Loucy (cell line): ENCODE data around the gene RET.

ENCODE experiments used
- H2AFZ ChIP-seq: fragments of 200-600 bp; sonication (generic); 2 replicates; pipeline ENCODE4 v1.6.0; 2016; ENCODE audit warnings: antibody characterized with exemption, mild to moderate bottlenecking, low read length, moderate library complexity
- H3F3A ChIP-seq: fragments of 200-600 bp; 2 replicates; pipeline ENCODE4 v1.6.0; 2016; ENCODE audit warnings: antibody characterized with exemption, low read depth, mild to moderate bottlenecking
- H3K27me3 ChIP-seq: fragments of 200-600 bp; sonication (generic); 2 replicates; pipeline ENCODE4 v1.6.1; 2014; ENCODE audit warnings: low read length, mild to moderate bottlenecking; ENCODE audit not compliant: insufficient read depth, poor library complexity, severe bottlenecking
- H3K36me3 ChIP-seq: fragments of 200-600 bp; sonication (generic); 2 replicates; pipeline ENCODE4 v1.6.1; 2016; ENCODE audit warnings: low read length; ENCODE audit not compliant: insufficient read depth
- H3K4me1 ChIP-seq: fragments of 200-600 bp; sonication (generic); 2 replicates; pipeline ENCODE4 v1.5.1; 2014; ENCODE audit warnings: low read length, mild to moderate bottlenecking; ENCODE audit not compliant: insufficient read depth, poor library complexity, severe bottlenecking
- H3K4me2 ChIP-seq: fragments of 200-600 bp; sonication (generic); 2 replicates; pipeline ENCODE4 v1.6.0; 2014; ENCODE audit warnings: antibody characterized with exemption, low read length, low read depth, mild to moderate bottlenecking; ENCODE audit not compliant: poor library complexity, severe bottlenecking
- H3K4me3 ChIP-seq: fragments of 200-600 bp; sonication (generic); 2 replicates; pipeline ENCODE4 v1.5.1; 2014; ENCODE audit warnings: low read length, mild to moderate bottlenecking, mixed read lengths; ENCODE audit not compliant: poor library complexity, severe bottlenecking
- H3K79me2 ChIP-seq: fragments of 200-600 bp; sonication (generic); 2 replicates; pipeline ENCODE4 v1.6.1; 2014; ENCODE audit warnings: low read length; ENCODE audit not compliant: insufficient read depth
- H3K9ac ChIP-seq: fragments of 200-600 bp; sonication (generic); 2 replicates; pipeline ENCODE4 v1.6.0; 2014; ENCODE audit warnings: mild to moderate bottlenecking, low read depth, low read length, moderate library complexity; ENCODE audit not compliant: poor library complexity, severe bottlenecking
- H3K9me2 ChIP-seq: fragments of 200-600 bp; sonication (generic); replicated peaks from 2 replicates; pipeline ENCODE4 v1.6.1; 2016; ENCODE audit warnings: low read depth, low read length, mixed read lengths
- H3K9me3 ChIP-seq: fragments of 200-600 bp; sonication (generic); 2 replicates; pipeline ENCODE4 v1.6.1; 2014; ENCODE audit warnings: mild to moderate bottlenecking, antibody characterized with exemption, low read length, low read depth; ENCODE audit not compliant: insufficient read depth
- H4K20me1 ChIP-seq: fragments of 200-600 bp; sonication (generic); 2 replicates; pipeline ENCODE4 v1.6.0; 2014; ENCODE audit warnings: antibody characterized with exemption, low read length, mild to moderate bottlenecking; ENCODE audit not compliant: insufficient read depth, poor library complexity, severe bottlenecking
- EZH2phosphoT487 ChIP-seq: fragments of 200-600 bp; IDR thresholded peaks from 2 replicates; pipeline ENCODE4 v1.6.1; 2018; ENCODE audit warnings: antibody characterized with exemption, mild to moderate bottlenecking, moderate library complexity, borderline replicate concordance
- TF ChIP-seq, protein P1 (sequence below): fragments of 200-600 bp; sonication (generic); conservative IDR thresholded peaks from 2 replicates; pipeline ENCODE4 v1.5.1; 2014; ENCODE audit warnings: mild to moderate bottlenecking, antibody characterized with exemption, low read length

The RET gene

DNA sequence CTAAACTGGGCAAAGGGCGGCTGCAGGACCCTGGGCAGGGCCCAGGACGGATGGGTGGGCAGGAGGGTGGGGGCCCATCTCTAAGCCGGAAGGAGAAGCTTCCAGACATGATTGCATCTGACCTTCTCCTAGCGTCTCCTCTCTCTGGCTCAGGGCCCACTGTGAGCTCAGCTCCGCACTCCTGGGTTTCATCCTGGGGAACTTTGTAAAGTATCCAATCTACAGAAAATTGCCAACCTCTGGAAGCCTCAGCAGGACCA, 8.8 kb upstream of the RET start:
- no peaks in the 10 kb centered on the region for H4K20me1 ChIP-seq
- H3F3A ChIP-seq: no peaks in the 10 kb centered on the region
- TF ChIP-seq, protein P1, sequence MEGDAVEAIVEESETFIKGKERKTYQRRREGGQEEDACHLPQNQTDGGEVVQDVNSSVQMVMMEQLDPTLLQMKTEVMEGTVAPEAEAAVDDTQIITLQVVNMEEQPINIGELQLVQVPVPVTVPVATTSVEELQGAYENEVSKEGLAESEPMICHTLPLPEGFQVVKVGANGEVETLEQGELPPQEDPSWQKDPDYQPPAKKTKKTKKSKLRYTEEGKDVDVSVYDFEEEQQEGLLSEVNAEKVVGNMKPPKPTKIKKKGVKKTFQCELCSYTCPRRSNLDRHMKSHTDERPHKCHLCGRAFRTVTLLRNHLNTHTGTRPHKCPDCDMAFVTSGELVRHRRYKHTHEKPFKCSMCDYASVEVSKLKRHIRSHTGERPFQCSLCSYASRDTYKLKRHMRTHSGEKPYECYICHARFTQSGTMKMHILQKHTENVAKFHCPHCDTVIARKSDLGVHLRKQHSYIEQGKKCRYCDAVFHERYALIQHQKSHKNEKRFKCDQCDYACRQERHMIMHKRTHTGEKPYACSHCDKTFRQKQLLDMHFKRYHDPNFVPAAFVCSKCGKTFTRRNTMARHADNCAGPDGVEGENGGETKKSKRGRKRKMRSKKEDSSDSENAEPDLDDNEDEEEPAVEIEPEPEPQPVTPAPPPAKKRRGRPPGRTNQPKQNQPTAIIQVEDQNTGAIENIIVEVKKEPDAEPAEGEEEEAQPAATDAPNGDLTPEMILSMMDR: no peak
- no peak for TF ChIP-seq EZH2phosphoT487
- H2AFZ ChIP-seq: no peak overlapping the region
- H3K4me3 ChIP-seq: no peak overlapping the region
- H3K9ac ChIP-seq: no peak overlapping the region
- no peaks in the 10 kb centered on the region for H3K36me3 ChIP-seq
- no peak overlapping the region for H3K4me2 ChIP-seq
- H3K79me2 ChIP-seq: no peaks in the 10 kb centered on the region
- H3K27me3 ChIP-seq: no peaks in the 10 kb centered on the region
- H3K4me1 ChIP-seq: no peaks in the 10 kb centered on the region
- H3K9me2 ChIP-seq: no peaks in the 10 kb centered on the region
- H3K9me3 ChIP-seq: no peaks in the 10 kb centered on the region

DNA sequence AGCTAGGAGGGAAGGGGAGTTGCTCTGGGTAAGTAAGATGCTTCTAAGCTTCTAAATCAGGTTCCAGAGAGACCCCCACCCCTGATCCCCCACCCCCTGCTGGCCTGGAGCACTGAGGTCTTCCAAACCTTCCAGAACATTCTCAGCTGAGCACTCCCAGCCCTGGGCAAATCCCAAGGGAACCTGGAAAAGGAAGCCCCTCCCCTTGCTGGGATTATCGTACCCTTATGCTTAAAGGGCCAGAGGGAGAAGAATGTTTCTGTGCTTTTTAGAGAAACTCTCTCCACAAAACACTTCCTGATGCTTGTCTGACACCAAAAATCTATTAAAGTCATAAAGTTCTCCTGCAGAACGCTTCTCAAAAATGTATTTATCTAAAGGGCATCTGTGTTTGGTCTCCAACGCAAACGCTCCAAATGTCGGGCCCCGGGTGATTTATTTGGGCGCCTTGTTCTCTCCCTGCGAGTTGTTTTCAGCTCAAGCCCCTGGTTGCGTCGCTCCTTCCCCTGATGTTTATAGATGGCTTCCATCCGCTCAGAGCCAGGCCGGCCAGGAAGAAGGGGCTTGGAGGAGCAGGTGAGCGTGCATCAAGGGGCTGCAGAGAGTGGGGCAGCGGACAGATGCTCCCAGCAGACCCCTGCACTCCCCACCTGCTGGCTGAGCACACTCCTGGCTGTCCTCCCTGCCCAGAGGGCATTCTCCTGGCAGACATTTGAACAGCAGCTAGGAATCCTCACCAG, 8.2 kb upstream of the RET start:
- Histone ChIP-seq H3K9ac (no peak overlapping the region), H3K9me2 (no peaks in the 10 kb centered on the region), H3K4me1 (no peaks in the 10 kb centered on the region), H3K27me3 (no peaks in the 10 kb centered on the region), H3K4me3 (no peak overlapping the region), H3K4me2 (no peak overlapping the region), H3F3A (no peaks in the 10 kb centered on the region), H4K20me1 (no peaks in the 10 kb centered on the region), H3K36me3 (no peaks in the 10 kb centered on the region), H3K79me2 (no peaks in the 10 kb centered on the region), H2AFZ (no peak overlapping the region), H3K9me3 (no peaks in the 10 kb centered on the region)
- TF ChIP-seq, protein P1: no peak
- no peak for TF ChIP-seq EZH2phosphoT487

DNA sequence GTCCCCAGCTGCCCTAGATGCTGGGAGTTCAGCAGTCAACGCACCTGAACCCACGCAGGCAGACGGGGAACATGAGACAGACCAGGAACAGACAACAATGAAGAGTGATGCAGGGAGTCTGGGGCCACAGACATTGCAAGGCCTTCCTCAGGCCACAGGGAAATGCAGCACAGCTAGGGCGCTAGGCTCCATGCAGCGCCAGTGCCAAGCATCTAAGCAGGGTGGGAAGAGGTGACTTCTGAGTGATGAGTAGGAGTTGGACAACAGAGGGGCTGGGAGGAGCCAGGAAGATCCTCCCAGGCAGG, 7.7 kb upstream of the RET start:
- H3K9ac ChIP-seq: no peak overlapping the region
- H2AFZ ChIP-seq: no peak overlapping the region
- H3K4me3 ChIP-seq: no peak overlapping the region
- no peaks in the 10 kb centered on the region for H3K9me2 ChIP-seq
- H3F3A ChIP-seq: no peaks in the 10 kb centered on the region
- H3K27me3 ChIP-seq: no peaks in the 10 kb centered on the region
- no peak overlapping the region for H3K4me2 ChIP-seq
- H3K9me3 ChIP-seq: no peaks in the 10 kb centered on the region
- no peaks in the 10 kb centered on the region for H3K4me1 ChIP-seq
- H3K79me2 ChIP-seq: no peaks in the 10 kb centered on the region
- H4K20me1 ChIP-seq: no peaks in the 10 kb centered on the region
- no peak for TF ChIP-seq EZH2phosphoT487
- TF ChIP-seq, protein P1: no peak
- no peaks in the 10 kb centered on the region for H3K36me3 ChIP-seq
